ENCODE measurements around the gene FNDC3B.

DNA sequence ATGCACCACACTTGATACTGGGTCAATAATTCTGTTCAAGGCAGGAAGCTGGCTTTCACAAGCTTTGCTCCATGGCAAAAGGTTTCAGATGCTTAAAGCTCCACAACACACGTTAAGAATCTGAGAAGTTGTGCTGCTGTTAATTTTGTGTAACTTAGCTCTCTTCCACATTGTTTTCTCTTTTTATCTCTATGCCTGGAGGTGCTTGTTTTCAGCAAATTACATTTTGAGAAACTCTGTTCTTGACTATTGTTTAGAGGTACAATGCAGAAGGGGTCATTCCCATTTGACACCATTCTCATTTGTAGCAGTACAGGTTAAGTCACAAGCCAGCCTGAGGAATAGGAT, 156.0 kb downstream of the FNDC3B start:
- TF ChIP-seq, protein P1, sequence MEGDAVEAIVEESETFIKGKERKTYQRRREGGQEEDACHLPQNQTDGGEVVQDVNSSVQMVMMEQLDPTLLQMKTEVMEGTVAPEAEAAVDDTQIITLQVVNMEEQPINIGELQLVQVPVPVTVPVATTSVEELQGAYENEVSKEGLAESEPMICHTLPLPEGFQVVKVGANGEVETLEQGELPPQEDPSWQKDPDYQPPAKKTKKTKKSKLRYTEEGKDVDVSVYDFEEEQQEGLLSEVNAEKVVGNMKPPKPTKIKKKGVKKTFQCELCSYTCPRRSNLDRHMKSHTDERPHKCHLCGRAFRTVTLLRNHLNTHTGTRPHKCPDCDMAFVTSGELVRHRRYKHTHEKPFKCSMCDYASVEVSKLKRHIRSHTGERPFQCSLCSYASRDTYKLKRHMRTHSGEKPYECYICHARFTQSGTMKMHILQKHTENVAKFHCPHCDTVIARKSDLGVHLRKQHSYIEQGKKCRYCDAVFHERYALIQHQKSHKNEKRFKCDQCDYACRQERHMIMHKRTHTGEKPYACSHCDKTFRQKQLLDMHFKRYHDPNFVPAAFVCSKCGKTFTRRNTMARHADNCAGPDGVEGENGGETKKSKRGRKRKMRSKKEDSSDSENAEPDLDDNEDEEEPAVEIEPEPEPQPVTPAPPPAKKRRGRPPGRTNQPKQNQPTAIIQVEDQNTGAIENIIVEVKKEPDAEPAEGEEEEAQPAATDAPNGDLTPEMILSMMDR (IDR thresholded peaks at IDR 0.05; ENCODE audit: insufficient read depth, low read length, poor library complexity, severe bottlenecking): no peak
- no peak for TF ChIP-seq EZH2phosphoT487 (conservative IDR thresholded peaks at IDR 0.05; ENCODE audit: low read length)

Data from SU-DHL-6 (cell line).